ENCODE data around the gene GRIK5.

DNA sequence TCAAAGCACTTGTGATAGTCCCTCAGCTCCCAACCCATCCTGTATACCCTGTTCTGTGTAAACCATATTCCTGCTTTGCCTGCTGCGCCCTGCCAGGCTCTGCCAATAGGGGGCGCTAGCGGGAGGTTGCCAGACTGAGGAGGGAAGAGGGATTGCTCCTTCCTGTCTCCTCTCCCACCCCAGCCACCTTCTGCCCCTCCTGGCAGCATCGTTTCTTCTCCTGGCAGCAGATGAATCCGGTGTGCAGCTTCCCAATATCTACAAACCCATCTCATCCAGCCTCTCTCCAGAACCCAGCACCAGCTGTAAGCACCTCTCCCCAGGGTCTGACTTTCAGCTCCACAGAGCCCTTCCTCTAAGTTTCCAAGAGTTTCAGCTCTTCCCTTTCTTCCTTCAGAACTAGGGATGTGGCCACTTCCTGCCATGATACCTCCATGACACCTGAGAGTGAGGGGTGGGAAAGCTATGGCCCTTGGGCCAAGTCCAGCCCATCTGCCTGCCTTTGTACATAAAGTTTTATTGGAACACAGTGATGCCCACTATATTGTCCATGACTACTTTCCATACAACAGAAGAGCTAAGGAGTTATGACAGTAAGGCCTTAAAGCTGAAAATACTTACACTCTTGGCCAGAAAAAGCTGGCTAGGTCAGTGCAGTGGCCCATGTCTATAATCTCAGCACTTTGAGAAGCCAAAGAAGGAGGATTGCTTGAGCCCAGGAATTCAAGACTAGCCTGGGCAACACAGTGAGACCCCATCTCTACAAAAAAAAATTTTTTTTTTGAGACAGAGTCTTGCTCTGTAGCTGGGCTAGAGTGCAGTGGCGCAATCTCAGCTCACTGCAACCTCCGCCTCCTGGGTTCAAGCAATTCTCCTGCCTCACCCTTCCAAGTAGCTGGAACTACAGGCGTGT lies 41.4 kb downstream of the GRIK5 start:
- TF ChIP-seq, protein P1, sequence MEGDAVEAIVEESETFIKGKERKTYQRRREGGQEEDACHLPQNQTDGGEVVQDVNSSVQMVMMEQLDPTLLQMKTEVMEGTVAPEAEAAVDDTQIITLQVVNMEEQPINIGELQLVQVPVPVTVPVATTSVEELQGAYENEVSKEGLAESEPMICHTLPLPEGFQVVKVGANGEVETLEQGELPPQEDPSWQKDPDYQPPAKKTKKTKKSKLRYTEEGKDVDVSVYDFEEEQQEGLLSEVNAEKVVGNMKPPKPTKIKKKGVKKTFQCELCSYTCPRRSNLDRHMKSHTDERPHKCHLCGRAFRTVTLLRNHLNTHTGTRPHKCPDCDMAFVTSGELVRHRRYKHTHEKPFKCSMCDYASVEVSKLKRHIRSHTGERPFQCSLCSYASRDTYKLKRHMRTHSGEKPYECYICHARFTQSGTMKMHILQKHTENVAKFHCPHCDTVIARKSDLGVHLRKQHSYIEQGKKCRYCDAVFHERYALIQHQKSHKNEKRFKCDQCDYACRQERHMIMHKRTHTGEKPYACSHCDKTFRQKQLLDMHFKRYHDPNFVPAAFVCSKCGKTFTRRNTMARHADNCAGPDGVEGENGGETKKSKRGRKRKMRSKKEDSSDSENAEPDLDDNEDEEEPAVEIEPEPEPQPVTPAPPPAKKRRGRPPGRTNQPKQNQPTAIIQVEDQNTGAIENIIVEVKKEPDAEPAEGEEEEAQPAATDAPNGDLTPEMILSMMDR (IDR thresholded peaks at IDR 0.05; ENCODE audit: low read depth, low read length, missing input control), result peak; percentile 19
- TF ChIP-seq TAF1 (conservative IDR thresholded peaks at IDR 0.05) (no peak), NR2F2 (IDR thresholded peaks at IDR 0.05) (no peak), YY1 (IDR thresholded peaks at IDR 0.05) (no peak), RXRA (IDR thresholded peaks at IDR 0.05) (no peak), SP1 (IDR thresholded peaks at IDR 0.05) (no peak), JUND (IDR thresholded peaks at IDR 0.05) (no peak), GABPA (IDR thresholded peaks at IDR 0.05 in 1 of 2, conservative IDR thresholded peaks at IDR 0.05 in 1 of 2) (no peak), FOXA1 (IDR thresholded peaks at IDR 0.05) (no peak), RAD21 (IDR thresholded peaks at IDR 0.05) (no peak), EGR1 (IDR thresholded peaks at IDR 0.05; ENCODE audit: low read depth in 2 of 2) (no peak)
- TF ChIP-seq, protein P2, sequence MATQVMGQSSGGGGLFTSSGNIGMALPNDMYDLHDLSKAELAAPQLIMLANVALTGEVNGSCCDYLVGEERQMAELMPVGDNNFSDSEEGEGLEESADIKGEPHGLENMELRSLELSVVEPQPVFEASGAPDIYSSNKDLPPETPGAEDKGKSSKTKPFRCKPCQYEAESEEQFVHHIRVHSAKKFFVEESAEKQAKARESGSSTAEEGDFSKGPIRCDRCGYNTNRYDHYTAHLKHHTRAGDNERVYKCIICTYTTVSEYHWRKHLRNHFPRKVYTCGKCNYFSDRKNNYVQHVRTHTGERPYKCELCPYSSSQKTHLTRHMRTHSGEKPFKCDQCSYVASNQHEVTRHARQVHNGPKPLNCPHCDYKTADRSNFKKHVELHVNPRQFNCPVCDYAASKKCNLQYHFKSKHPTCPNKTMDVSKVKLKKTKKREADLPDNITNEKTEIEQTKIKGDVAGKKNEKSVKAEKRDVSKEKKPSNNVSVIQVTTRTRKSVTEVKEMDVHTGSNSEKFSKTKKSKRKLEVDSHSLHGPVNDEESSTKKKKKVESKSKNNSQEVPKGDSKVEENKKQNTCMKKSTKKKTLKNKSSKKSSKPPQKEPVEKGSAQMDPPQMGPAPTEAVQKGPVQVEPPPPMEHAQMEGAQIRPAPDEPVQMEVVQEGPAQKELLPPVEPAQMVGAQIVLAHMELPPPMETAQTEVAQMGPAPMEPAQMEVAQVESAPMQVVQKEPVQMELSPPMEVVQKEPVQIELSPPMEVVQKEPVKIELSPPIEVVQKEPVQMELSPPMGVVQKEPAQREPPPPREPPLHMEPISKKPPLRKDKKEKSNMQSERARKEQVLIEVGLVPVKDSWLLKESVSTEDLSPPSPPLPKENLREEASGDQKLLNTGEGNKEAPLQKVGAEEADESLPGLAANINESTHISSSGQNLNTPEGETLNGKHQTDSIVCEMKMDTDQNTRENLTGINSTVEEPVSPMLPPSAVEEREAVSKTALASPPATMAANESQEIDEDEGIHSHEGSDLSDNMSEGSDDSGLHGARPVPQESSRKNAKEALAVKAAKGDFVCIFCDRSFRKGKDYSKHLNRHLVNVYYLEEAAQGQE (IDR thresholded peaks at IDR 0.05), result no peak
- TF ChIP-seq, protein P3, sequence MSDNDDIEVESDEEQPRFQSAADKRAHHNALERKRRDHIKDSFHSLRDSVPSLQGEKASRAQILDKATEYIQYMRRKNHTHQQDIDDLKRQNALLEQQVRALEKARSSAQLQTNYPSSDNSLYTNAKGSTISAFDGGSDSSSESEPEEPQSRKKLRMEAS (IDR thresholded peaks at IDR 0.05), result no peak
- TF ChIP-seq, protein P4, sequence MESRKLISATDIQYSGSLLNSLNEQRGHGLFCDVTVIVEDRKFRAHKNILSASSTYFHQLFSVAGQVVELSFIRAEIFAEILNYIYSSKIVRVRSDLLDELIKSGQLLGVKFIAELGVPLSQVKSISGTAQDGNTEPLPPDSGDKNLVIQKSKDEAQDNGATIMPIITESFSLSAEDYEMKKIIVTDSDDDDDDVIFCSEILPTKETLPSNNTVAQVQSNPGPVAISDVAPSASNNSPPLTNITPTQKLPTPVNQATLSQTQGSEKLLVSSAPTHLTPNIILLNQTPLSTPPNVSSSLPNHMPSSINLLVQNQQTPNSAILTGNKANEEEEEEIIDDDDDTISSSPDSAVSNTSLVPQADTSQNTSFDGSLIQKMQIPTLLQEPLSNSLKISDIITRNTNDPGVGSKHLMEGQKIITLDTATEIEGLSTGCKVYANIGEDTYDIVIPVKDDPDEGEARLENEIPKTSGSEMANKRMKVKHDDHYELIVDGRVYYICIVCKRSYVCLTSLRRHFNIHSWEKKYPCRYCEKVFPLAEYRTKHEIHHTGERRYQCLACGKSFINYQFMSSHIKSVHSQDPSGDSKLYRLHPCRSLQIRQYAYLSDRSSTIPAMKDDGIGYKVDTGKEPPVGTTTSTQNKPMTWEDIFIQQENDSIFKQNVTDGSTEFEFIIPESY (IDR thresholded peaks at IDR 0.05), result no peak

All from liver (tissue), 3 donors.